Measurements from ENCODE around the gene SPCS1. TPM values are rescaled to one million over a fixed set of nuclear protein-coding genes. Genes with fewer than 3 reads are reported as not detected.
A peak's percentile ranks its signal among the peaks of the same experiment; 100 is the strongest.
"Not testable (repeated sequence)": the region's sequence is repeated elsewhere in the genome, so short reads cannot be mapped to it uniquely, and the experiment has no call there.

The SPCS1 gene
- 100 to 1,000 TPM; 166 to 171 (median 169) TPM for polyA plus RNA-seq (ENCODE audit: insufficient read length in 3 of 3)

DNA sequence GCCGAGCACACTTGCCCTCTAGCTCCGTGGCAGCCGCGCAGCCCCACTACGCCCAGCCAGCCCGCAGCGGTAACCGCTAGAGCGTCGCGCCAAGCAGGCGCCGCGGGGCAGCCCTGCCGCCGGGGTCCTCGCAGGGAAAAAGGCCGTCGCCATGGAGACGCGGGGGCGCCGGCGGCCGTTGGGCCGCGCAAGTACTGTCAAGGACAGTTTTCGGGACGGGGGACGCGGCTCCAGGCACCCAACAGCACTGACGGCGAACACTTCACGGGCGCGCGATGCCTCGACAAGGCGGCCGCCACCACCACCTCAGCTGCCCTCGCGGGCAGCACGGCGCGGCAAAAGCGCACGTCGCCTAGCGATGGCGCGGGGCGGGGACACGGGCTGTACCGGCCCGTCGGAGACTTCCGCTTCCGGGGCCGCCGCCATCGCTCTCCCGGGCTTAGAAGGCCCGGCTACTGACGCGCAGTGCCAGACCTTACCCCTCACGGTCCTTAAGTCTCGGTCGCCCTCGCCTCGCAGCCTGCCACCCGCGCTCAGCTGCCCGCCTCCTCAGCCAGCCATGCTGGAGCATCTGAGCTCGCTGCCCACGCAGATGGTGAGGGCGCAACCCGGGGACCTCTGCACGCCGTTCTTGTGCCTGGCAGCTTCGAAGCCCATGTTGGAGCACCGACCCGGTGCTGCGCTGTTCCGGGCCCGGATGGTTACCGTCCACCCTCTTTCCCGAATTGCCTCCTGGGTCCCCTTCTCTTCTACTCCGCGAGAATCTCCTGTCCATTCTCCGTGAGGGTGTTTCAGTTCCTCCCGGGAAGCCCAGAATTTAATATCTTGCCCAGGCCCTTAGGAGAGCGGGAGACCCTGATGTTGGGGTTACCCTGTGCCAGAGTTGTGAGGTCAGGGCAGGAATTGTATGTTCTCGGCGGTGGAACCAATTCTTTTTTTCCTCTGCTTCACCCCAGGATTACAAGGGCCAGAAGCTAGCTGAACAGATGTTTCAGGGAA lies at the start of gene SPCS1, which contains the start of gene GLT8D1:
SPCS1 (plus strand) TSS at position 419 of the 999 bp plus-strand sequence; CDS start at position 560, 141 bp downstream.
GLT8D1 (minus strand) TSS at position 104 of the 999 bp plus-strand sequence. CDS start 5,331 bp downstream, outside the sequence.
- DNase-seq (ENCODE audit: low read depth in 3 of 3, low spot score in 2 of 3) = peak; percentile 80 to 81 (median 81)

- DNase-seq (ENCODE audit: low read depth in 3 of 3, low spot score in 2 of 3) = no peak
Observed at GRCh38 chr3:52660046-52660445, 45.9 kb upstream of the SPCS1 start.

GRCh38 chr3:52663098-52663497 lies 42.8 kb upstream of the SPCS1 start:
- no peak for DNase-seq (ENCODE audit: low read depth in 3 of 3, low spot score in 2 of 3)

GRCh38 chr3:52670621-52671521 lies 35.0 kb upstream of the SPCS1 start:
- DNase-seq (ENCODE audit: low read depth in 3 of 3, low spot score in 2 of 3) = no peak

GRCh38 chr3:52671676-52672075 lies 34.2 kb upstream of the SPCS1 start:
- no peak for DNase-seq (ENCODE audit: low read depth in 3 of 3, low spot score in 2 of 3)

DNA sequence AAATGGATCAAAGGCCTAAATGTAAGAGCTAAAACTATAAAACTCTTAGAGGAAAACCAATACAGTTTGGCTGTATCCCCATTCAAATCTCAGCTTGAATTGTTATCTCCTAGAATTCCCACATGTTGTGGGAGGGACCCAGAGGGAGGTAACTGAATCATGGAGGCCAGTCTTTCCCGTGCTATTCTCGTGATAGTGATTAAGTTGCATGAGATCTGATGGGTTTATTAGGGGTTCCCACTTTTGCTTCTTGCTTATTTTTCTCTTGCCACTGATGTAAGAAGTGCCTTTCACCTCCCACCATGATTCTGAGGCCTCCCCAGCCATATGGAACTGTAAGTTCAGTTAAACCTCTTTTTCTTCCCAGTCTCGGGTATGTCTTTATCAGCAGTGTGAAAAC lies 29.7 kb upstream of the SPCS1 start:
- DNase-seq (ENCODE audit: low read depth in 3 of 3, low spot score in 2 of 3) = not testable (repeated sequence)

DNA sequence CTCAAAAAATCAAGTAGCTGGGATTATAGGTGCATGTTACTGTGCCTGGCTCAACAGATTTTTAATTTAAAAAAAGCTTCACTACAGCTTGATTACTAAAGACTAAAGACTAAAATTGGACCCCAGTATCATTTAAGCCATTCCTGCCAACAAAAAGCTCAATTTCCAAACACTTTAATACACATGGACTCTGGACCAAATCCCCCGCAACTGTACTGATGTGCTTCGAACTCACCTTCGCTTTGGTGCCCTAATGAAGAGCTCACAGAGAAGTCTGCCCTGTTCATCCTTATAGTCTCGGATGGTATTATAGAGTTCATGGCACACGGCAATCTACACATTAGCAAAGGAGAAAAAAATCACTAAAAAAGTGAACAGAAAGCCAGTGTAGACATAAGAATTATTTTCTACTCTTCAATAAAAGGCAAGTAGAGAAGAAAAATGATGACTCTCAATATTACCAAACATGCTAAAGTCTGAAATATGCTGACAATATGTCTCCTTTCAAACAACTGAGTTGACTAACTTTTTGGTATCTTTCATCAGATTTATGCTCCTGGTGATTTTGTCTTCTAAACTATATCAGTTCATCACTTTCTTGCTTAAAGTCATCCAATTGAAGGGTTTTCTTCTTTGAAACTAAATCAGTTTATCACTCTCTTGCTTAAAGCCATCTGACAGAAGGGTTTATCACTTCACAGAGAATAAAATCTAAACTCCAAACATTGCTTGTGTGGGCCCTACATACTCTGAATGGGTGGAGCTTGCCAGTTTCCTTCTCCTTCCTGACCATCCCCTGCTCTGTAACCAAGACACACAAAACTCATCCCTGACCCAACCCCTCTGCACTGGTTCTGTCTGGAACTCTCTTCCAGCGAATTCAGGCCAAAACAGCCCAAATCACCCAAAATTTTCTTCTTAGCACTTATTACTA lies 27.4 kb upstream of the SPCS1 start:
- DNase-seq (ENCODE audit: low read depth in 3 of 3, low spot score in 2 of 3) = no peak

DNA sequence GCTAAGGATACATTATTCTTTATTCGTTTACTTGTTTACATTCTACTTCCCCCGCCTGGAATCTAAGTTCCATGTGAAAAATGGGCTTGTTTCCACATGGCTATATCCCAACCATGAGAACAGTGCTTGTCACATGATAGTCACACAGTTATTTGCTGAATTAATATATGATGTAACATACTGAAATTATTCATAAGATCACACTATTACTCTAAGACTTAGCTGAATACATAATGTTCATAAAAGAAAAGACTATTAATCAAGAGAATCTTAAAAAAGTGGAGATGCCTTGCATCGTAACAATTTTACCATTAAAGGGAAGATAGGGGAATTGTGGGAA lies 26.7 kb upstream of the SPCS1 start:
- DNase-seq (ENCODE audit: low read depth in 3 of 3, low spot score in 2 of 3) = no peak

DNA sequence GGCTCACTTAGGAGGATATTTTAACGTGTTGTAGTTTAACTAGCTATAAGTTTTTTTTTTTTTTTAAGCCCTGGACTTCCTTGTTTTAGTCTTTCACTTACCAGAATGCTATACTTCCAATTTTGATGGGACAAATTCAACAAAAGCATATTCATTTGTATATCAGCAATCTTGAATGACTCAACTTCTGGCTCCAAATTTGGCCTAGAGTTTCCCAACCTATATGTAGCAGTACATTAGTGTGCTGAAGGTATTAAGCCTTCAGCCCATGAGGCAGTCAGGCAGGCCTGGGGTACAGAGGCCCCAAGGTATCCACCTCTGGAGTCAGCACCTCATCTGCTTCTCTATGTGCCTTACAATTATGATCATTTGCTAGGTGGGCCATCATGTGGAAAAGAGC lies 26.1 kb upstream of the SPCS1 start:
- DNase-seq (ENCODE audit: low read depth in 3 of 3, low spot score in 2 of 3) = no peak

DNA sequence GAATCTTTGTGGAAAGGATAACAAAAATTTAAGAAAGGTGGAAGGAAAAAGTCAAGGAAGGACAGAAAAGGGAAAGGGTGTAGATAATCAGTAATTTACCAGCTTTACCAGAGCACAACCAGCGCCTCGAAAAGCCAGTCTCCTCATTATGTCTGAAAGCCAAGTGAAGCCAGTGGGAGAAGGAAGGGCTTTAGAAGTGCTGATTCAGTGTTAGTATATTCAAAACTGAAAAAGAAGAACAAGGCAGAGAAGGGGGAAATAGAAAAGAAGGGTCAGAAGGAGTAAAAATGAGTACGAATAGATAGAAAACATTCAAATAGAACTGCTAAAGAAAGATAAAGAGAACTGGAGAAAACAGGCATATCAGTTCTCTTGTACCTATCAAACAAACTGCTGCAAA lies 24.3 kb upstream of the SPCS1 start:
- DNase-seq (ENCODE audit: low read depth in 3 of 3, low spot score in 2 of 3) = no peak

- DNase-seq (ENCODE audit: low read depth in 3 of 3, low spot score in 2 of 3) = no peak
Observed at GRCh38 chr3:52682016-52682415, 23.9 kb upstream of the SPCS1 start.

- no peak for DNase-seq (ENCODE audit: low read depth in 3 of 3, low spot score in 2 of 3)
Observed at GRCh38 chr3:52683611-52684010, 22.3 kb upstream of the SPCS1 start.

- no peak for DNase-seq (ENCODE audit: low read depth in 3 of 3, low spot score in 2 of 3)
Observed at GRCh38 chr3:52684184-52684583, 21.7 kb upstream of the SPCS1 start.

DNA sequence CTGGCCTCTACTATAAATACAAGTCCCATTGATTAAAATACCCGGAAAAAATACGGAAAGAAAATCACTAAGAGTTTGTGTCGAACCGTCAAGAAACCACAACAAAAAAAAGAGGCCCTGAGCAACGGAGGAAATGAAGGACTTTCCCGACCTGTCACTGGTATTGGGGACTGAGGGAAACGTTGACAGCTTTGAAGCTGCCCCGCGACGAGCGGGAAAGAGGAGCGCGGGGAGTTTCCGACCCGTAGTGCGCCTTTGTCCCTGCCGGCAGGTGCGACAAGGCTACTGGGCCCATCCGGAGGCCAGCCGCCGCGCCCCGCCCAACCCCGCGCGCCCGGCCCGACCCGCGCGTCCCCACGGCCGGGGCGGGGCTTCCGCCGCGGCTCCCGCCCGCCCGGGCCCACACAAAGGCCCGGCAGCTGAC lies 20.6 kb upstream of the SPCS1 start:
- no peak for DNase-seq (ENCODE audit: low read depth in 3 of 3, low spot score in 2 of 3)

DNA sequence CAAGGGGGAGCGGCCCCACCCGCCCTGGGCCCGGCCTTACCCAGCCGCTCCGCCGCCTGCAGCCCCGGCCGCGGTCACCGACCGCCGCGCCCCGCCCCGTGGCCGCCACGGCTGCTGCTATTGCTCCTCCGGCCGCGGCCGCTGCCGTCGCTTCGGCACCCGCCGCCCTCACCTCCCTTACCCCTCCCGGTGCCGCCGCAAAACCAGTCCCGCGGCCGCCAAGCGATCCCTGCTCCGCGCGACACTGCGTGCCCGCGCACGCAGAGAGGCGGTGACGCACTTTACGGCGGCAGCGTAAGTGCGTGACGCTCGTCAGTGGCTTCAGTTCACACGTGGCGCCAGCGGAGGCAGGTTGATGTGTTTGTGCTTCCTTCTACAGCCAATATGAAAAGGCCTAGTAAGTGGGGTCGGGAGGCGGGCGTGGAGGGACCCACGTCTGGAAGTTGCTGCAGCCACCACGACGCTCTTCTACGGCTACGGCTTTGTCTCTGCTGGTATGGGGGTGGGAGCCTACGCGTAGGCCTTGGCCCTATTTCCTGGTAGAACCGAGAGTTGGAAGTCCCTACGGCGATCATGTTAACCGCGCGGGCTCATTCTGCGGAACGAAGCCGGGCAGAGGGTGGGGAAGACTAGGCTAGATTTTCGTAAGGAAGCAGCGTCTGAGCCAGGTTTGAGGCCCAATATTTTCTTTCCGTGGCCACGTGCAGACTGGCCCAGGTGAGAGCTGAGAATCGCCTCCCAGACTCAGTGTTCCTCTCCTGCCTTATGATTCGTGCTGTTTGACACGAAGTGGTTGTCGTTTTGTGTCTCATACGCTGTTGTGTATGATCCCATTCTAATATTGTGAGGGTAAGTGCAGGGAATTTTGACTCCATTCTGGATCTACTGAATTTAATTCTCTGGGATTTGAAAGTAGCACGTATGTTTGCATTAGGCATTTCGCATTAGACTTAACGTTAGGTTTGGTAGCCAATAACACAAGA lies 19.9 kb upstream of the SPCS1 start, which contains the start of the genes GNL3 and PBRM1:
GNL3 (plus strand) TSS at position 324 of the 983 bp plus-strand sequence; CDS start at position 385, 61 bp downstream.
PBRM1 (minus strand) TSS at position 205 of the 983 bp plus-strand sequence.
- DNase-seq (ENCODE audit: low read depth in 3 of 3, low spot score in 2 of 3) = peak; percentile 81 to 93 (median 88)

DNA sequence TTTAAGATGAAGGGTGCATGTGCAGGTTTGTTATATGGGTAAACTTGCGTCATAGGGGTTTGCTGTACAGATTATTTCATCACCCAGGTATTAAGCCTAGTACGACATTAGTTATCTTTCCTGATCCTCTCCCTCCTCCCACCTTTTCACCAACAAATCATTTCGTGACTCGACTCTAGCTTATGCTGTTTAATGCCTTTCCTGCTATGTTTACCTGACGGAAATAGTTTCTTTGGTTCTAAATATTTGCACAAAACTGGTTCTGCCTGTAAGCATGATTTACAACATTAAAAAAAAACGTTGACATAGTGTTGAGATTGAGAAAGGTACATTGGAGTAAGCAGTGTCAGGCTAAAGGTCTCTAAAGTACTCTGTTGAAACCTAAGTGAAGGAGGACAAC lies 17.6 kb upstream of the SPCS1 start:
- no peak for DNase-seq (ENCODE audit: low read depth in 3 of 3, low spot score in 2 of 3)

GRCh38 chr3:52689151-52689550 lies 16.8 kb upstream of the SPCS1 start:
- DNase-seq (ENCODE audit: low read depth in 3 of 3, low spot score in 2 of 3) = no peak

- no peak for DNase-seq (ENCODE audit: low read depth in 3 of 3, low spot score in 2 of 3)
Observed at GRCh38 chr3:52690560-52690959, 15.3 kb upstream of the SPCS1 start.

DNA sequence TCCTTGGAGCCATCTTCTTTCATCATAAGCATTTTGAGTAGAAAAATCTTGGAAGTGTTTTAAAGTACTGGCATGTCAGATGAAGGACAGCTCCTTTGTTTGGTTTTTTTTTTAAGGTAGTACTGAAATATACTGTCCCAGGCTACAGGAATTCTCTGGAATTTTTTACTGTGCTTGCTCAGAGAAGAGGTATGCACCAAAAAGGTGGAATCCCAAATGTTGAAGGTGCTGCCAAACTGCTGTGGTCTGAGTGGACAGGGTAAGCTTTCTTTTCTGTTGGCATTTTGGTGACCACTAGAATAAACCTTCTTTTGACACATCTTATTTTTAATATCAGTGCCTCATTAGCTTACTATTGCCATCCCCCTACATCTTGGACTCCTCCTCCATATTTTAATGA lies 12.8 kb upstream of the SPCS1 start:
- no peak for DNase-seq (ENCODE audit: low read depth in 3 of 3, low spot score in 2 of 3)
